Adrenal gland (tissue), 12 donors: ENCODE results near the gene DOCK3. TPM values are rescaled to one million over a fixed set of nuclear protein-coding genes. Genes with fewer than 3 reads are reported as not detected.
"Not testable (repeated sequence)": the region's sequence is repeated elsewhere in the genome, so short reads cannot be mapped to it uniquely, and the experiment has no call there.

Source experiments
- DNase-seq, 7 donors: peaks; one replicate each; pipeline ENCODE4 v3.0.0-alpha.2; 2019 to 2020
- H3K27ac ChIP-seq, 5 donors: fragments of 200-600 bp; sonication (generic) in 4 of 5; 1 replicate in 3 of 5; 2 replicates in 2 of 5; pipeline versions ENCODE4 v1.5.1 to v1.8.0; 2016 to 2020; ENCODE audit warnings: mild to moderate bottlenecking in 1 of 5
- H3K27me3 ChIP-seq: fragments of 200-600 bp; 2 replicates; pipeline ENCODE4 v1.8.0; 2021
- H3K36me3 ChIP-seq, 2 donors: fragments of 200-600 bp; replicated peaks in 1 of 2; 1 replicate in 1 of 2; 2 replicates in 1 of 2; pipeline versions ENCODE4 v1.5.1 to v1.8.0; 2018 to 2022
- H3K4me1 ChIP-seq, 2 donors: fragments of 200-600 bp; replicated peaks in 1 of 2; 1 replicate in 1 of 2; 2 replicates in 1 of 2; pipeline versions ENCODE4 v1.5.1 to v1.8.0; 2018 to 2021
- H3K4me3 ChIP-seq, 4 donors: fragments of 200-600 bp; sonication (generic) in 3 of 4; one replicate each; pipeline ENCODE4 v1.5.1; 2016 to 2018
- H3K9me3 ChIP-seq, 3 donors: fragments of 200-600 bp; sonication (generic) in 1 of 3; replicated peaks in 1 of 3; 1 replicate in 2 of 3; 2 replicates in 1 of 3; pipeline versions ENCODE4 v1.5.1 to v1.8.0; 2016 to 2021
- CTCF ChIP-seq, 6 experiments: fragments of 450-650 bp in 4 of 6; fragments of 200-600 bp in 2 of 6; sonication (generic) in 1 of 6; IDR thresholded peaks; 1 replicate in 5 of 6; 2 replicates in 1 of 6; pipeline versions ENCODE4 v1.5.1 to v1.8.0; 2016 to 2021; ENCODE audit warnings: antibody characterized with exemption in 6 of 6, mild to moderate bottlenecking in 2 of 6, moderate library complexity in 1 of 6
- POLR2A ChIP-seq, 2 donors: fragments of 450-650 bp; IDR thresholded peaks; one replicate each; pipeline ENCODE4 v1.6.1; 2017; ENCODE audit warnings: antibody characterized with exemption in 2 of 2, mild to moderate bottlenecking in 2 of 2, moderate library complexity in 1 of 2
- WGBS, 4 donors: extraction: QIAGEN DNeasy Blood & Tissue Kit in 2 of 4; methylation state at CpG; one replicate each; pipeline versions ENCODE4 v1.1.5 to v1.1.7; 2013 to 2017; 5-methylcytosine and 5-hydroxymethylcytosine counted together
- intact Hi-C, 2 donors: fragments of 100-400 bp; cut with DNase I; formaldehyde crosslinking; loops; one replicate each; pipeline versions ENCODE4 v1.14.1 to v1.15.0; 2022 to 2023
- polyA plus RNA-seq, 3 donors: library from polyadenylated mRNA; stranded (reverse); fragments of 200-250 nt in 2 of 3; fragments of 350-450 nt in 1 of 3; fragmentation: Illumina TruSeq in 1 of 3; extraction: RNeasy Lipid Tissue Mini Kit (QIAGEN cat#74804) in 1 of 3; gene quantifications; one replicate each; pipeline ENCODE4 v1.2.3, GENCODE V29; 2013 to 2014
- total RNA-seq, 9 donors: library from RNA; depleted of rRNA in 4 of 9; stranded (reverse); fragments of >200 nt in 4 of 9; fragments of 120-200 nt in 1 of 9; fragmentation: NEBNext Ultra II Directional in 1 of 9; extraction: Animal tissue kit (Norgen Biotek cat#: 25700) in 1 of 9; gene quantifications; one replicate each; pipeline versions ENCODE4 v1.1.0 to v1.2.4, GENCODE V29; 2013 to 2023
- donor health status: healthy with polysubstance abuse.
- donor health status: Bipolar disorder and iron deficiency.
- donor health status: DM: yes; HTN: yes; CAD: no.
- donor health status: DM: no; HTN: no; CAD: no.
- donor health status: DM: no; HTN: no; CAD: no.
- donor health status: DM: yes; HTN: yes; CAD: no.

The DOCK3 gene
- total and polyA plus RNA-seq, 12 donors: 0.72 to 8.6 (median 2.9) TPM

GRCh38 chr3:51063053-51063452 lies 388.3 kb downstream of the DOCK3 start:
- Histone ChIP-seq H3K36me3 (no peaks in the 10 kb centered on the region), H3K4me1 (no peaks in the 10 kb centered on the region), H3K27ac (no peak overlapping the region), H3K27me3 (no peaks in the 10 kb centered on the region), H3K4me3 (no peak overlapping the region), H3K9me3 (no peaks in the 10 kb centered on the region)
- TF ChIP-seq CTCF (IDR thresholded peaks at IDR 0.05) (no peak), POLR2A (IDR thresholded peaks at IDR 0.05) (no peak)
- DNase-seq: peak in 1 of 7 donors; percentile 6
- intact Hi-C loops: no loop called here
- WGBS, 4 donors: 29 to 41% (median 36%) methylated on average over 1 of the region's 1 CpG

- WGBS, 4 donors: 75 to 91% (median 87%) methylated on average over 2 of the region's 2 CpGs
These were observed 400.6 kb downstream of the DOCK3 start for GRCh38 chr3:51075221-51075775.

DNA sequence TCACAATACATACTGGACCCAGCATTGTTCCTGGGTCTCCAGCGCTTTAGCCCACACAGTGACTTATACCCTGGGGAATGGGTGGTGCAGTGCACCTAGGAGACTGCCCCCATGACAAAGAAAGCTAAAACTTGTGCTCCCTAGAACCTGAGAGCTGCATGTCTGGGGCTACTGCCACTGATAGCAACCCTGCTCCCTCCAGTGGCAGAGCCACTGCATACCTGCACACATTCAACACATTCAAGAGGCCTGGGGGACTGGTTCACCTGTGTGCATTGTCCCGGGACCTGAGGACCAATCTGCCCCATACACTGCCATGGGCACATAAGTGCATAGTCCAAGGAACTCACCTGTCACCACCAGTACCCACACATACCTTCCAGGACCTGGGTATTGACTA lies 407.6 kb downstream of the DOCK3 start:
- Histone ChIP-seq H3K9me3 (no peaks in the 10 kb centered on the region), H3K27ac (no peak overlapping the region), H3K4me3 (no peak overlapping the region), H3K27me3 (no peaks in the 10 kb centered on the region), H3K36me3 (no peaks in the 10 kb centered on the region), H3K4me1 (no peaks in the 10 kb centered on the region)
- intact Hi-C loops: no loop called here
- no peak for TF ChIP-seq POLR2A (IDR thresholded peaks at IDR 0.05)
- no peak for TF ChIP-seq CTCF (IDR thresholded peaks at IDR 0.05)
- DNase-seq: no peak
- WGBS, 4 donors: 92 to 100% (median 94%) methylated on average over 1 to 2 of the region's 2 CpGs

More at GRCh38 chr3:51075221-51075775, 400.6 kb downstream of the DOCK3 start:
- no peak for DNase-seq
- no peaks in the 10 kb centered on the region for H3K4me1 ChIP-seq
- H3K36me3 ChIP-seq: no peaks in the 10 kb centered on the region
- intact Hi-C loops: no loop called here
- H3K9me3 ChIP-seq: no peaks in the 10 kb centered on the region
- H3K27me3 ChIP-seq: no peaks in the 10 kb centered on the region
- H3K4me3 ChIP-seq: no peak overlapping the region
- H3K27ac ChIP-seq: no peak overlapping the region
- TF ChIP-seq POLR2A (IDR thresholded peaks at IDR 0.05) (no peak), CTCF (IDR thresholded peaks at IDR 0.05) (no peak)

DNA sequence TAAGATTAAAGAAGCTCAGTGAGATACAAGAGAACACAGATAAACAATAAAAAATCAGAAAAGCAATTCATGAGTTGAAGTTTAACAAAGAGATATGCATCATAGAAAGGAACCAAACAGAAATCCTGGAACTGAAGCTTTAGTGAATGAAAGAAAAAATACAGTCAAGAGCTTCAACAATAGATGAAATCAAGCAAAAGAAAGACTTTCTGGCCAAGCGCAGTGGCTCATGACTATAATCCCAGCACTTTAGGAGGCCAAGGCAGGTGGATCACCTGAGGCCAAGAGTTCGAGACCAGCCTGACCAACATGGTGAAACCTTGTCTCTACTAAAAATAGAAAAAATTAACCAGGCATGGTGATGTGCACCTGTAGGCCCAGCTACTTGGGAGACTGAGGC lies 408.8 kb downstream of the DOCK3 start:
- 93 to 97% (median 95%) methylated on average over 2 of the region's 2 CpGs for WGBS, 4 donors
- Histone ChIP-seq H3K27me3 (no peaks in the 10 kb centered on the region), H3K4me1 (no peaks in the 10 kb centered on the region), H3K27ac (no peak overlapping the region), H3K9me3 (no peaks in the 10 kb centered on the region), H3K4me3 (no peak overlapping the region), H3K36me3 (no peaks in the 10 kb centered on the region)
- intact Hi-C loops: no loop called here
- TF ChIP-seq CTCF (IDR thresholded peaks at IDR 0.05) (no peak), POLR2A (IDR thresholded peaks at IDR 0.05) (no peak)
- no peak for DNase-seq

- WGBS, 4 donors: 72 to 82% (median 77%) methylated on average over 3 to 6 of the region's 6 CpGs
These were observed 417.4 kb downstream of the DOCK3 start for GRCh38 chr3:51092141-51092540.

DNA sequence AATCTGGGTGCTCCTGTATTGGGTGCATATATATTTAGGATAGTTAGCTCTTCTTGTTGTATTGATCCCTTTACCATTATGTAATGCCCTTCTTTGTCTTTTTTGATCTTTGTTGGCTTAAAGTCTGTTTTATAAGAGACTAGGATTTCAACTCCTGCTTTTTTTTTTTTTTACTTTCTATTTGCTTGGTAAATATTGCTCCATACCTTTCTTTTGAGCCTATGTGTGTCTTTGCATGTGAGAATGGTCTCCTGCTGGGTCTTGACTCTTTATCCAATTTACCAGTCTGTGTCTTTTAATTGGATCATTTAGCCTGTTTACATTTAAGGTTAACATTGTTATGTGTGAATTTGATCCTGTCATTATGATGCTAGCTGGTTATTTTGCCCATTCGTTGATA lies 420.1 kb downstream of the DOCK3 start:
- not testable (repeated sequence) for H3K9me3 ChIP-seq
- intact Hi-C loops: loop anchor here in 1 of 2 donors (5.0 kb wide), 1 partner anchor 277 kb away; no protein-coding TSS in a partner anchor

More at GRCh38 chr3:51092141-51092540, 417.4 kb downstream of the DOCK3 start:
- H3K27me3 ChIP-seq, H3K4me3 ChIP-seq, H3K36me3 ChIP-seq, H3K4me1 ChIP-seq, DNase-seq, H3K27ac ChIP-seq, H3K9me3 ChIP-seq: not testable (repeated sequence)
- intact Hi-C loops: loop anchor here in 1 of 2 donors (5.0 kb wide), 1 partner anchor 280 kb away; no protein-coding TSS in a partner anchor

More for the DNA sequence above, 420.1 kb downstream of the DOCK3 start:
- DNase-seq, H3K27ac ChIP-seq, H3K36me3 ChIP-seq, H3K27me3 ChIP-seq, H3K4me3 ChIP-seq, H3K4me1 ChIP-seq: not testable (repeated sequence)
- WGBS, 4 donors: 40 to 76% (median 58%) methylated on average over 1 of the region's 1 CpG
